Cardiac muscle cell (in vitro differentiated cells and primary cell): ENCODE data around the gene TRIAP1. TPM values are rescaled to one million over a fixed set of nuclear protein-coding genes. Genes with fewer than 3 reads are reported as not detected.
"Not testable (repeated sequence)": the region's sequence is repeated elsewhere in the genome, so short reads cannot be mapped to it uniquely, and the experiment has no call there.

Source experiments
- DNase-seq, 2 donors: peaks; one replicate each; pipeline versions ENCODE4 v3.0.0 to v3.0.0-alpha.2; 2010 to 2017; ENCODE audit warnings: low read depth in 1 of 2, low spot score in 1 of 2
- H3K27ac ChIP-seq: fragments of 200-600 bp; sonication (generic); 2 replicates; pipeline ENCODE4 v1.5.1; 2016
- H3K27me3 ChIP-seq: fragments of 200-600 bp; sonication (generic); 2 replicates; pipeline ENCODE4 v1.6.0; 2016; ENCODE audit warnings: control low read depth
- H3K36me3 ChIP-seq: fragments of 200-600 bp; sonication (generic); 2 replicates; pipeline ENCODE4 v1.5.1; 2016; ENCODE audit warnings: control low read depth
- H3K4me1 ChIP-seq: fragments of 200-600 bp; sonication (generic); 2 replicates; pipeline ENCODE4 v1.8.1; 2017; ENCODE audit warnings: low read depth, mild to moderate bottlenecking, mixed run types
- H3K4me3 ChIP-seq: fragments of 200-600 bp; sonication (generic); 2 replicates; pipeline ENCODE4 v1.5.1; 2016; ENCODE audit warnings: mild to moderate bottlenecking
- H3K9me3 ChIP-seq: fragments of 200-600 bp; sonication (generic); 2 replicates; pipeline ENCODE4 v1.5.1; 2017; ENCODE audit warnings: low read depth, mild to moderate bottlenecking, control low read depth
- CTCF ChIP-seq: IDR thresholded peaks from 2 replicates; pipeline ENCODE4 v1.5.1; 2012; ENCODE audit warnings: low read depth, mild to moderate bottlenecking, low read length
- polyA plus RNA-seq: library from polyadenylated mRNA; unstranded; fragments of >200 nt; fragmentation: Nextera tagmentation; extraction: Ambion mirVana; gene quantifications from 2 replicates; pipeline ENCODE4 v1.2.1, GENCODE V29; 2016
- total RNA-seq: library from RNA; depleted of rRNA; stranded (reverse); fragments of >200 nt; gene quantifications from 2 replicates; pipeline ENCODE4 v1.2.3, GENCODE V29; 2016

TRIAP1 gene
- total and polyA plus RNA-seq, 2 experiments from 2014 or later: 11.9 to 58.8 TPM

GRCh38 chr12:120488057-120488640, 42.0 kb upstream of the TRIAP1 start:
- Histone ChIP-seq H3K36me3 (no peaks in the 10 kb centered on the region), H3K27me3 (no peaks in the 10 kb centered on the region), H3K4me3 (no peak overlapping the region), H3K9me3 (no peaks in the 10 kb centered on the region), H3K27ac (peak overlapping the region; percentile 47), H3K4me1 (peaks cover 4% of the 10 kb centered on the region)
- DNase-seq: peak in 1 of 2 donors; percentile 48
- no peak for TF ChIP-seq CTCF

GRCh38 chr12:120487552-120487951, 41.4 kb upstream of the TRIAP1 start:
- not testable (repeated sequence) for H3K9me3 ChIP-seq, H3K4me3 ChIP-seq, H3K36me3 ChIP-seq, H3K4me1 ChIP-seq, H3K27me3 ChIP-seq
- peak overlapping the region; percentile 47 for H3K27ac ChIP-seq
- DNase-seq: peak; percentile 14 to 42

GRCh38 chr12:120485961-120486881, 40.0 kb upstream of the TRIAP1 start:
- DNase-seq: no peak
- Histone ChIP-seq H3K4me3 (no peak overlapping the region), H3K4me1 (peaks cover 4% of the 10 kb centered on the region), H3K27me3 (no peaks in the 10 kb centered on the region), H3K27ac (no peak overlapping the region), H3K9me3 (no peaks in the 10 kb centered on the region), H3K36me3 (no peaks in the 10 kb centered on the region)
- no peak for TF ChIP-seq CTCF

GRCh38 chr12:120483621-120484020, 37.4 kb upstream of the TRIAP1 start:
- no peaks in the 10 kb centered on the region for H3K36me3 ChIP-seq
- no peak for DNase-seq
- H3K27me3 ChIP-seq: no peaks in the 10 kb centered on the region
- H3K9me3 ChIP-seq: no peaks in the 10 kb centered on the region
- peaks cover 4% of the 10 kb centered on the region for H3K4me1 ChIP-seq
- no peak overlapping the region for H3K4me3 ChIP-seq
- no peak overlapping the region for H3K27ac ChIP-seq
- no peak for TF ChIP-seq CTCF

GRCh38 chr12:120481022-120481767, 35.0 kb upstream of the TRIAP1 start:
- Histone ChIP-seq H3K27ac (no peak overlapping the region), H3K36me3 (no peaks in the 10 kb centered on the region), H3K27me3 (no peaks in the 10 kb centered on the region), H3K4me1 (no peaks in the 10 kb centered on the region), H3K4me3 (no peak overlapping the region), H3K9me3 (no peaks in the 10 kb centered on the region)
- DNase-seq: no peak
- TF ChIP-seq CTCF: no peak
